Effector memory CD8-positive, alpha-beta T cell (primary cell): ENCODE data around the gene SLC35E3.
A peak's percentile ranks its signal among the peaks of the same experiment; 100 is the strongest.

Source experiments
- ATAC-seq: fragments of 150-1000 bp; cut with Tn5 transposase; replicated peaks from 2 replicates; pipeline ENCODE4 v1.10.0; 2021; ENCODE audit warnings: mild to moderate bottlenecking, moderate library complexity
- DNase-seq, 3 experiments: peaks; one replicate each; pipeline ENCODE4 v3.0.0; 2021
- H3K27ac Mint-ChIP-seq, 2 donors: one replicate each; pipeline ENCODE4 v1.8.0; 2022; ENCODE audit warnings: mild to moderate bottlenecking in 2 of 2, mixed read lengths in 2 of 2, moderate library complexity in 2 of 2
- H3K27me3 Mint-ChIP-seq, 2 donors: one replicate each; pipeline ENCODE4 v1.8.0; 2022; ENCODE audit warnings: mixed read lengths in 2 of 2
- H3K36me3 Mint-ChIP-seq: one replicate; pipeline ENCODE4 v1.8.0; 2022; ENCODE audit warnings: mild to moderate bottlenecking, moderate library complexity, mixed read lengths; ENCODE audit not compliant: insufficient read depth
- H3K4me1 Mint-ChIP-seq, 2 donors: one replicate each; pipeline ENCODE4 v1.8.0; 2022; ENCODE audit warnings: low read depth in 2 of 2, mixed read lengths in 2 of 2
- H3K4me3 Mint-ChIP-seq, 2 donors: one replicate each; pipeline ENCODE4 v1.8.0; 2022; ENCODE audit warnings: mild to moderate bottlenecking in 2 of 2, mixed read lengths in 2 of 2, moderate library complexity in 2 of 2
- H3K9me3 Mint-ChIP-seq, 2 donors: one replicate each; pipeline ENCODE4 v1.8.0; 2022; ENCODE audit warnings: mixed read lengths in 2 of 2
- total RNA-seq, 9 experiments: gene quantifications; one replicate each; lab custom pipeline; 2026; lab: John Stamatoyannopoulos, UW

Gene SLC35E3
- 4.1 to 48.0 (median 18.8) reads per million in 9 experiments for total RNA-seq

DNA sequence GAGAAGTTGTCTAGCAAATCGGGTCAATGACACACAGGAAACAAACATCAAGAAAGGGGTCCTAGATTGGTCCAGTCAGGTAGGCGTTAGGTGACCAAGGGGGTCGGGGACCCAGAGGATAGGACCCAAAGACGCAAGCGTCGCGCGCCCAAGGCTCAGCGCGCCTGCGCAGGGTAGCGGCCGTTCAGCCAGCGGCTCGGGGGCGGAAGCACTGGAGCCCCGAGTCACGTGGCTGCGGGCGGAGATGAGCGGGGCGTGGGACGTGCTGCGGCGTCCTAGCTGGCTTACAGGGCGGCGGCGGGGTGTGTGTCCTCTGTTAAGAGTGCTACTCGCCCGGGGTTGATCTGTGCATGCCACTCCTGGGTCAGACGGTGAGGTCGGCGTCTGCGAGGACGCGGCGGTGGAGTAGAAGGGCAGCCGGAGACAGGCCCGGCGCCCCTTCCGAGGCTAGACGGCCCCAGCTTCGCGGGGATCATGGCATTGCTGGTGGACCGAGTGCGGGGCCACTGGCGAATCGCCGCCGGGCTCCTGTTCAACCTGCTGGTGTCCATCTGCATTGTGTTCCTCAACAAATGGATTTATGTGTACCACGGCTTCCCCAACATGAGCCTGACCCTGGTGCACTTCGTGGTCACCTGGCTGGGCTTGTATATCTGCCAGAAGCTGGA, at the start of gene SLC35E3:
Gene SLC35E3, plus strand, starts transcription at position 273 of the 668 bp plus-strand sequence. Its CDS starts 202 bp downstream, at position 475.
- DNase-seq (peak; percentile 85 to 89 (median 89)), ATAC-seq (peak; percentile 98)
- peaks cover 11% of the 10 kb centered on the region for H3K36me3 Mint-ChIP-seq
- H3K27ac Mint-ChIP-seq = peak within 1 kb of the TSS; percentile 91 to 92
- no peaks in the 10 kb centered on the region for H3K9me3 Mint-ChIP-seq
- H3K27me3 Mint-ChIP-seq = no peaks in the 10 kb centered on the region
- peak within 1 kb of the TSS; percentile 95 to 98 for H3K4me3 Mint-ChIP-seq
- H3K4me1 Mint-ChIP-seq = peaks cover 28 to 31% of the 10 kb centered on the region in 2 donors

DNA sequence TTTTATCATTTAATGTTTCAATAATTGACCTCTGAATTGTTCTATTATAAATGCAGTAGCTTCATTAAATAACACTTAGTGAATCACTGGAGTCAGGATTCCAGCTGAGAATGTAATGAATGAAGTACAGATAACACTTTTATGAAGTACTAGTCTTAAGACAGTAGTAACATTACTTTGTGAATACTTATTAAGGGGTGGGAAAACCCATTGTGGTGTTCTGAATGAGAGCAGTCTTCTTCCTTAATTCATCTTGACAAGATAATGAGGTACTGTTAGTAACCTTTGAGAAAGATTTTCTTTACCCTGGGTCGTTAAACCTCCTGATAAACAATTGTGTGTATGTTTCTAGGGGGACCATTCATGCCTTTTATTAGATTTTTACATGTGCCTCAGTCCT, 46.5 kb upstream of the SLC35E3 start:
- peaks cover 0 to 2% of the 10 kb centered on the region in 2 donors for H3K4me1 Mint-ChIP-seq
- no peak for DNase-seq
- ATAC-seq = no peak
- H3K9me3 Mint-ChIP-seq = no peaks in the 10 kb centered on the region
- H3K36me3 Mint-ChIP-seq = peaks cover 83% of the 10 kb centered on the region
- H3K27me3 Mint-ChIP-seq = no peaks in the 10 kb centered on the region
- no peak overlapping the region for H3K4me3 Mint-ChIP-seq
- H3K27ac Mint-ChIP-seq = peak overlapping the region; percentile 19 to 26

DNA sequence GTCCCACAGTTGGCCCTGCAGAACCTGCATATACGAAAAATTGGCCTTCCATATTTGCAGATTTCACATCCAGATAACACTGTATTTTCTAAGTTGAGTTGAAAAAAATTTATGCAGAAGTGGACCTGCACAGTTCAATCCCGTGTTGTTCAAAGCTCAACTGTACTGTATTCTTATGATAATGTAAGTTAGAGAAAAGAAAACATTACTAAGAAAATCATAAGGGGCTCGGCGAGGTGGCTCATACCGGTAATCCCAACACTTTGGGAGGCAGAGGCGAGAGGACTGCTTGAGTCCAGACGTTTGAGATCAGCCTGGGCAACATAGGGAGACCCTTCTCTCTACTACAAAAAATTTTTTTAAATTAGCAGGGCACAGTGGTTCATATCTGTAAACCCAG, 18.2 kb upstream of the SLC35E3 start:
- Mint-ChIP-seq H3K4me3 (no peak overlapping the region), H3K4me1 (no peaks in the 10 kb centered on the region), H3K36me3 (peaks cover 39% of the 10 kb centered on the region), H3K27me3 (no peaks in the 10 kb centered on the region), H3K27ac (no peak overlapping the region), H3K9me3 (no peaks in the 10 kb centered on the region)
- DNase-seq (no peak), ATAC-seq (no peak)

DNA sequence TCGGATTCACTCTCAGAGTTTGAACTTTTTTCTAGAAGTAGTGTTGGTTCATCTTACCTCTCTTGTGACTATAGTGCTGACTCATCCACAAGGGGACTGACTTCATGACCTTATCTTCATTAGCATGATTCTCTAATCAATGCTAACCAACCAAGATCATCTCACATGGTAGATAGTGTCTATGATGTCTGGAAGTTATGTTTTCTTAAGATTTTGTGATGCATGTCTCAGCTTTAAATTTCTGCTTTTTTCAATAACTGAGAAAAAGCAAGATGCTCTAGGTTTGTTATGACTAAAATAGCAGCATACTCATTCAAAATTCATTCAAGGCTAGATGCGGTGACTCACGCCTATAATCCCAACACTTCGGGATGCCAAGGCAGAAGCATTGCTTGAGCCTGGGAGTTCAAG, 12.3 kb upstream of the SLC35E3 start:
- DNase-seq (no peak), ATAC-seq (no peak)
- Mint-ChIP-seq H3K36me3 (peaks cover 34% of the 10 kb centered on the region), H3K4me1 (no peaks in the 10 kb centered on the region), H3K9me3 (no peaks in the 10 kb centered on the region), H3K27ac (no peak overlapping the region), H3K4me3 (no peak overlapping the region), H3K27me3 (no peaks in the 10 kb centered on the region)

DNA sequence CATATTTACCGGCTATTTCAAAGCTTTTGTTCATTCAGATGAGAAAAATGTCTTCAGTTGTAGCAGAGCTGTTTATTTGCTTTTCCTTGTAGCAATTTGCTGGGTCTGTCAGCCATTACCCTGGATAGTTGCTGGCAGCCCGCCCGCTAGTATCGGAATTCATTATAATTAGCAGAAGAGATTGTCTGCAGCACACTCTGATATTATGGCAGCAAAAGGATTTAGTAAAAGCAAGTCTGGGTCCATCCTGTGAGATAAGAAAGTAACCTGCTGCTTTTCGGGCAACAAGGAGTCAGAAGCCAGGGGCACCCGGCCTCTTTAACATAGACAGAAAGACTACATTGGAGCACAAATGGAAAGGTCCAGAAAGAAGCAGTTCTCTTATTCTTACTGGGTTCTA, 6.1 kb upstream of the SLC35E3 start:
- H3K4me1 Mint-ChIP-seq = peaks cover 0 to 3% of the 10 kb centered on the region in 2 donors
- ATAC-seq (no peak), DNase-seq (no peak)
- H3K27me3 Mint-ChIP-seq = no peaks in the 10 kb centered on the region
- H3K36me3 Mint-ChIP-seq = peaks cover 7% of the 10 kb centered on the region
- no peak overlapping the region for H3K4me3 Mint-ChIP-seq
- H3K27ac Mint-ChIP-seq = no peak overlapping the region
- no peaks in the 10 kb centered on the region for H3K9me3 Mint-ChIP-seq

DNA sequence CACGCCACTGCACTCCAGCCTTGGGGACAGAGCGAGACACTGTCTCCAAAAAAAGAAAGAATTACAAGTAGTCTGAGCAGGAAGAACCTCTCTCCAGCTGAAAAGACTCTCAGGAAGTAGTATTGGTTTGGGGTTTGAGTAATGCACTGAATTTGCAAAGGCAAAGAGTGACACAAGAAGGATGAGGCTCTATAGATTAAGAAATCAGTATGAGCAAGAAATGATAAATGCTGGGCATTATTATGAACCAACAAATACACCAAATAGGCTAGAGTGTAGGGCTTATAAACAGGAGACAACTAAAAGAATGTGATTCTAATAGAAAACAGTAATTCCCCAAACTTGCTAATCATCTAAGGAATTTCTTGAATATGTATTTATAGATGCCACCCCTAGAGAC, 2.6 kb upstream of the SLC35E3 start:
- Mint-ChIP-seq H3K4me3 (no peak overlapping the region), H3K4me1 (peaks cover 15 to 16% of the 10 kb centered on the region in 2 donors), H3K9me3 (no peaks in the 10 kb centered on the region), H3K27me3 (no peaks in the 10 kb centered on the region), H3K36me3 (peaks cover 11% of the 10 kb centered on the region), H3K27ac (no peak overlapping the region)
- no peak for DNase-seq
- no peak for ATAC-seq

DNA sequence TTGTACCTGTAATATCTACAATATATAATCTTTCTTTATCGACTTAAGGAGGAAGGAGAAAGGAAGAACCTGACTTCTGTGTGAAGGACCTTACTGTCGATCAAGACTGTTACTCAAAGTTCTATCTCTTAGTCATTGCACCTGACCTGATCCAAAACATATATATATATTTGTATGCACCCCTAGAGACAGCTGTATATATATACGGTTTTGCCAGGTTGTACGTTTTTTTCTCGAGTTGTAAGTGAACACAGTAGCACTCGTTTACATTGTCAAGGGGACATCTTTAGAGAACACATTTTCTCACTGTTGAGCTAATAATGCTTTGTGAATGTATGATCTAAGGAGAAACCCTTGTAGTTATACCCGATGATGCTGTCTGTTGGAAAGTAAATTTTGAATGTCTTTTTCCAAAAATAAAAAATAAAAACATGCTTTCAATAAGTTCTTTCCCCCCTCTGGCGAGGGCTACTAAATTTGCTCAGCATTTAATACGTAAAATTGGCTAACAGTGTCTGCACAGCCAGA, 536 bp upstream of the SLC35E3 start:
- H3K36me3 Mint-ChIP-seq = peaks cover 11% of the 10 kb centered on the region
- H3K27me3 Mint-ChIP-seq = no peaks in the 10 kb centered on the region
- peak overlapping the region; percentile 91 to 92 for H3K27ac Mint-ChIP-seq
- H3K4me1 Mint-ChIP-seq = peaks cover 28 to 31% of the 10 kb centered on the region in 2 donors
- H3K4me3 Mint-ChIP-seq = peak overlapping the region; percentile 95 to 98
- no peaks in the 10 kb centered on the region for H3K9me3 Mint-ChIP-seq
- DNase-seq = no peak
- ATAC-seq = peak; percentile 2

DNA sequence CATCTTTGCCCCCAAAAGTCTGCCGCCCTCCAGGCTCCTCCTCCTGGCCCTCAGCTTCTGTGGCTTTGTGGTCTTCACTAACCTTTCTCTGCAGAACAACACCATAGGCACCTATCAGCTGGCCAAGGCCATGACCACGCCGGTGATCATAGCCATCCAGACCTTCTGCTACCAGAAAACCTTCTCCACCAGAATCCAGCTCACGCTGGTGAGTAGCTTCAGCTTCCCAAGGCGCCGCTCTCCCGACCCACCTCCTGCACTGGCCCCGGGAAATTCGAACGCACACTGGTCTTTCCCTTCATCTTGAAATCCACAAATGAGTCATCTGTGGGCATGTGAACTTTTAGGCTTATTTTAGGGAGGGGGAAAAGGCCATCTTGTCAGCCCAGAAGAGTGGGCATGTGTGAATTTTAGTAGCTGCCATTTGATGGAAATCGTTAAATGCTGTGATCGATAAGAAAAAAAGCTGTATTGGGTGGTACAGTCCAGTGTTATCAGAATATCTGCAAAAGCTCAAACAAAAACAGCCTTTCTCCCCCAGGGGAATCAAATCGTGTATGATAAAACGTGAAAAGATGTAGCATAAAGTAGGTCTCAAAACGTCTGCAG, 700 bp downstream of the SLC35E3 start:
- H3K27me3 Mint-ChIP-seq = no peaks in the 10 kb centered on the region
- DNase-seq = peak; percentile 5 to 19 (median 9)
- no peaks in the 10 kb centered on the region for H3K9me3 Mint-ChIP-seq
- ATAC-seq = peak; percentile 22
- peaks cover 28 to 31% of the 10 kb centered on the region in 2 donors for H3K4me1 Mint-ChIP-seq
- H3K36me3 Mint-ChIP-seq = peaks cover 14% of the 10 kb centered on the region
- peak overlapping the region; percentile 91 to 92 for H3K27ac Mint-ChIP-seq
- H3K4me3 Mint-ChIP-seq = peak overlapping the region; percentile 95 to 98

DNA sequence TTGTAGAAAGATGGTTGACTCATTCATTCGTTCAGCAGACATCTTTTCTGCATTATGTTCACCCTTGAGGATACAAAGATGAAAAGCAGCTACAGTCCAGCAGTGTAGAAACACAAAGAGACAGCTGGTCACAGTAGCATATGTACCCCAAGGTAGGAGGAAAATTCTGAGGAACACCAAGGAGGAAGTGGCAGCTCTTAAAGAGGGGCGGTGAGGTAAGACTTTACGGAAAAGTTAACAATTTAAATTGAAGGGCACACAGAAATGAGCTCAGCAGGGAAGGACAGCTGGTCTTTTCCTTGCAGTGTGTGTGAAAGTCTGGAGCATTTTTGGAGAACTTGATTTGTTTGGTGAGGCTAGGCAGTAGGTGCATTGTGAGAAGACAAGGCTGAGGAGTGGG, 3.5 kb downstream of the SLC35E3 start:
- ATAC-seq (no peak), DNase-seq (no peak)
- Mint-ChIP-seq H3K9me3 (no peaks in the 10 kb centered on the region), H3K36me3 (peaks cover 35% of the 10 kb centered on the region), H3K4me1 (peaks cover 25 to 31% of the 10 kb centered on the region in 2 donors), H3K4me3 (no peak overlapping the region), H3K27ac (peak overlapping the region in 1 of 2 donors; percentile 15), H3K27me3 (no peaks in the 10 kb centered on the region)

DNA sequence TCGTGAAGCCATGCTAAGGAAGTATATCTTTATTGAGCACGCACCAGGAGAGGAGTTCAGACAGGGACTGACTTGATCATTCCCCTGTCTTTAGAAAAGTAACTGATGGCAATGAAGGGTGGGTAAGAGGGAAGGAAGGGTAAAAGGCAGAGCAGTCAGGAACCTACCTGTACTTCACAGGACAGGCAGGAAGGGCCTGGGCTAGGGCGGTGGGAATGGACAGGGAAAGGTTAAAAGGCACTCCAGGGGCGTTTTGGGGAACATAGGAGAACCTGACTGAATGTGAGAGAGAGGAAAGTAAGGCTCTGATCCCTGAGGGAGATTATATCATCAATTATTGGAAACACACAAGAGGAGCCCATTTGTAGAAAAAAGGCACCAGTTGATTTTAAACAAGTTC, 3.9 kb downstream of the SLC35E3 start:
- H3K4me3 Mint-ChIP-seq = no peak overlapping the region
- H3K27ac Mint-ChIP-seq = peak overlapping the region in 1 of 2 donors; percentile 15
- DNase-seq = no peak

DNA sequence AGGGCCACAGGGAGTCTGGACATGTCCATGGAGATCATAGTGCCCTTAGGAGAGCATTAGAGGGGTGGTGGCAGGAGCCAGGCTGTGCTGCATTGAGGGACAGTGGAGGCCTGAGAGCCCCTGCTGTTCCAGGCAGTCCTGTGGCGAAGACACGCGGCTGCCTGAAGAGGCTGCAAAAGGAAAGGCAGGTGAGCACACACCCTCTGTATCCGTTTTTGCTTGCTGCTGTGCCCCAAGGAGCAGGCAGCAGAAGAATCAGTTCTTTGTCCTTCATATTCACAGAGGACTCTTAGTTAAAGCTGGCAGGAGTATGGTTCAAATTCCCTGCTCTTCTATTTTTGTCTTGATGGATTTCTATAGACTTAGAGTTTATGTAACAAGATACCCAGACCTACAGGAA, 4.5 kb downstream of the SLC35E3 start:
- no peak overlapping the region for H3K4me3 Mint-ChIP-seq
- H3K36me3 Mint-ChIP-seq = peaks cover 35% of the 10 kb centered on the region
- H3K27ac Mint-ChIP-seq = peak overlapping the region in 1 of 2 donors; percentile 15
- no peaks in the 10 kb centered on the region for H3K9me3 Mint-ChIP-seq
- DNase-seq (no peak), ATAC-seq (no peak)
- no peaks in the 10 kb centered on the region for H3K27me3 Mint-ChIP-seq
- H3K4me1 Mint-ChIP-seq = peaks cover 25 to 31% of the 10 kb centered on the region in 2 donors

More for the DNA sequence above, 3.9 kb downstream of the SLC35E3 start:
- peaks cover 35% of the 10 kb centered on the region for H3K36me3 Mint-ChIP-seq
- no peaks in the 10 kb centered on the region for H3K27me3 Mint-ChIP-seq
- no peaks in the 10 kb centered on the region for H3K9me3 Mint-ChIP-seq
- no peak for ATAC-seq
- H3K4me1 Mint-ChIP-seq = peaks cover 25 to 31% of the 10 kb centered on the region in 2 donors

DNA sequence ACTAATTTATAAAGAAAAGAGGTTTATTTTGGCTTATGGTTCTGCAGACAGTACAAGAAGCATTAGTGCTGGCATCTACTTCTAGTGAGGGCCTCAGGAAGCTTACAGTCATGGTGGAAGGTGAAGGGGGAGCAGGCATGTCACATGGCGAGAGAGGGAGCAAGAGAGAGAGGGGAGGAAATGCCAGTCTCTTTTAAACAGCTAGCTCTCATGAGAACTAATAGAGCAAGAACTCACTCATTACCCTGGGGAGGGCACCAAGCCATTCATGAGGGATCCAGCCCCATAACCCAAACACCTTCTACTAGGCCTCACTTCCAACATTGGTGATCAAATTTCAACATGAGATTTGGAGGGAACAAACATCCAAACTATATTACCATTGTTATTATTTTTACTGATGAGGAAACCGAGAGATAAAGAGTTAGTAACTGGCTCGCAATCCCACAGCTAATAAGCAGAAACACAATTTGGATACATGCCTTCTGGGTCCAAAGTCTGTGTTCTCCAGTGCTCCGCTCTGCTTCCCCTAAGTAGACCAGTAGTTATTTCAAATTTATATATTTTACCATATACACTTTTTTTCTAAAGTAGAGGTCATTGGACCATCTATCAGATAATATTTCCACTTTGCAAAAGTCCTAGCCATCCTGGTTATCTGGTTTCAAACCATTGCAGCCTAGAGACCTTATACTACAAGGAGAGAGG, 9.7 kb downstream of the SLC35E3 start:
- no peaks in the 10 kb centered on the region for H3K4me1 Mint-ChIP-seq
- no peak overlapping the region for H3K4me3 Mint-ChIP-seq
- H3K27ac Mint-ChIP-seq = no peak overlapping the region
- H3K36me3 Mint-ChIP-seq = peaks cover 45% of the 10 kb centered on the region
- ATAC-seq (no peak), DNase-seq (no peak)
- no peaks in the 10 kb centered on the region for H3K27me3 Mint-ChIP-seq
- H3K9me3 Mint-ChIP-seq = no peaks in the 10 kb centered on the region

DNA sequence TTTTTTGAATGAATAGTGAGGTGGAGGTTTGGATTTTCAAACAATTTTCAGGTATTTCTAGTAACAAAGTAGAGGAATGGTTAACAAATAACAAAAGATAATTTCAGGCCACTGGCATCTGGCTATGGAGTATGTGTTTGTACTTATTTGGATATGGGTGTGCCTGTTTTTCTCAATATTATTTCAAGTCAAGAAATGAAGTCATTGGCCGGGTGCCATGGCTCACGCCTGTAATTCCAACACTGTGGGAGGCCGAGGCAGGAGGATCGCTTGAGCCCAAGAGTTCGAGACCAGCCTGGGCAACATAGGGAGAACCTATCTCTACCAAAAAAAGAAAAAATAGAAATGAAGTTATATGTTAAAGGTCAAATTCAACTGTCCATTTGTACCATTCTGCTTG, 13.9 kb downstream of the SLC35E3 start:
- H3K4me3 Mint-ChIP-seq = no peak overlapping the region
- peaks cover 0 to 3% of the 10 kb centered on the region in 2 donors for H3K4me1 Mint-ChIP-seq
- no peaks in the 10 kb centered on the region for H3K27me3 Mint-ChIP-seq
- peaks cover 22% of the 10 kb centered on the region for H3K36me3 Mint-ChIP-seq
- no peak overlapping the region for H3K27ac Mint-ChIP-seq
- H3K9me3 Mint-ChIP-seq = no peaks in the 10 kb centered on the region
- ATAC-seq (no peak), DNase-seq (no peak)
